Heart left ventricle (tissue), 16 donors: ENCODE results near the gene ACAA2. TPM values are rescaled to one million over a fixed set of nuclear protein-coding genes. Genes with fewer than 3 reads are reported as not detected.
A peak's percentile ranks its signal among the peaks of the same experiment; 100 is the strongest.

Source experiments
- ATAC-seq, 4 donors: fragments of 200-7000 bp; cut with Tn5 transposase; one replicate each; pipeline ENCODE4 v1.9.1; 2020 to 2022; ENCODE audit warnings: moderate library complexity in 4 of 4, mild to moderate bottlenecking in 3 of 4, moderate number of reproducible peaks in 1 of 4
- DNase-seq, 5 donors: peaks; one replicate each; pipeline ENCODE4 v3.0.0-alpha.2; 2020
- H3K27ac ChIP-seq, 12 donors: fragments of 200-600 bp; sonication (generic) in 4 of 12; one replicate each; pipeline versions ENCODE4 v1.5.0 to v1.8.0; 2016 to 2022; ENCODE audit warnings: mild to moderate bottlenecking in 2 of 12
- H3K27me3 ChIP-seq, 9 donors: fragments of 200-600 bp; sonication (generic) in 2 of 9; one replicate each; pipeline versions ENCODE4 v1.5.1 to v1.8.0; 2016 to 2022; ENCODE audit warnings: mild to moderate bottlenecking in 3 of 9
- H3K36me3 ChIP-seq, 9 donors: fragments of 200-600 bp; sonication (generic) in 2 of 9; one replicate each; pipeline versions ENCODE4 v1.5.0 to v1.8.0; 2018 to 2022; ENCODE audit warnings: mild to moderate bottlenecking in 2 of 9
- H3K4me1 ChIP-seq, 12 donors: fragments of 200-600 bp; sonication (generic) in 4 of 12; one replicate each; pipeline versions ENCODE4 v1.5.0 to v1.8.0; 2016 to 2022; ENCODE audit warnings: mild to moderate bottlenecking in 3 of 12
- H3K4me3 ChIP-seq, 12 donors: fragments of 200-600 bp; sonication (generic) in 4 of 12; one replicate each; pipeline versions ENCODE4 v1.5.0 to v1.8.0; 2017 to 2022; ENCODE audit warnings: mild to moderate bottlenecking in 9 of 12, moderate library complexity in 4 of 12
- H3K9me3 ChIP-seq, 12 donors: fragments of 200-600 bp; sonication (generic) in 4 of 12; one replicate each; pipeline versions ENCODE4 v1.5.0 to v1.8.0; 2016 to 2022; ENCODE audit warnings: mild to moderate bottlenecking in 1 of 12
- POLR2A ChIP-seq, 2 donors: fragments of 450-650 bp; IDR thresholded peaks; one replicate each; pipeline ENCODE4 v1.6.1; 2017; ENCODE audit warnings: antibody characterized with exemption in 2 of 2, mild to moderate bottlenecking in 2 of 2, moderate library complexity in 2 of 2
- WGBS, 4 donors: extraction: QIAGEN DNeasy Blood & Tissue Kit in 2 of 4; methylation state at CpG; one replicate each; pipeline versions ENCODE4 v1.1.5 to v1.1.7; 2013 to 2018; 5-methylcytosine and 5-hydroxymethylcytosine counted together
- intact Hi-C, 10 donors: fragments of 100-400 bp; cut with DNase I; formaldehyde crosslinking; loops; one replicate each; pipeline versions ENCODE4 v1.11.1 to v1.14.2; 2022
- polyA plus RNA-seq, 2 donors: library from polyadenylated mRNA; stranded (reverse); fragments of 200-250 nt; gene quantifications; one replicate each; pipeline ENCODE4 v1.2.3, GENCODE V29; 2013
- total RNA-seq, 9 donors: library from RNA; depleted of rRNA in 2 of 9; stranded (reverse); fragments of >200 nt in 2 of 9; fragmentation: NEBNext Ultra II Directional in 3 of 9; extraction: Animal tissue kit (Norgen Biotek cat#: 25700) in 3 of 9; gene quantifications; one replicate each; pipeline versions ENCODE4 v1.1.0 to v1.2.4, GENCODE V29; 2016 to 2023
- TF ChIP-seq, protein P1 (sequence below), 12 donors: fragments of 200-600 bp; sonication (generic) in 4 of 12; IDR thresholded peaks; one replicate each; pipeline versions ENCODE4 v1.5.0 to v1.8.0; 2018 to 2022; ENCODE audit warnings: antibody characterized with exemption in 12 of 12, mild to moderate bottlenecking in 5 of 12
- donor health status: ischemic (EF 13 %, LVEDD 7.1; RV severe dilation, severe dysfunction).
- donor health status: healthy with polysubstance abuse.
- donor health status: DM: no; HTN: yes; CAD: no.
- donor health status: DM: no; HTN: no; CAD: no.
- donor health status: ischemic (EF 25% LVEDD 6.9; RV normal size, moderate dysfunction).
- donor health status: ischemic (EF 25% LVEDD 5.7; RV mildly dilated, moderate dysfunction).
- donor health status: healthy.
- donor health status: DM: yes; HTN: yes; CAD: no.
- donor health status: ischemic (EF 35%, LVEDD 5.7; RV mildly dilated, moderate dysfunction).
- donor health status: nonischemic (EF 11% LVEDD 7.7; RV severe dilation, severe dysfunction).
- donor health status: DM: yes; HTN: yes; CAD: no.
- donor health status: PGD.
- donor health status: ischemic (EF 29% LVEDD 5.4; RV normal size, mild dysfunction).
- donor health status: nonischemic (EF 23%, LVEDD 6.1; RV moderate dilation, normal function).

Gene ACAA2
- total and polyA plus RNA-seq, 11 donors, result 129 to 379 (median 221) TPM

- no peak overlapping the region for H3K4me3 ChIP-seq
- intact Hi-C loops, result loop anchor here in 7 of 10 donors (1.0 to 10.0 kb wide), 7 partner anchors 87 to 256 kb away; partner anchors contain the start of gene LIPG (in 5 of the 7)
- H3K36me3 ChIP-seq, result no peaks in the 10 kb centered on the region
- 17 to 31% (median 23%) methylated on average over 5 of the region's 5 CpGs for WGBS, 4 donors
- no peak overlapping the region for H3K27ac ChIP-seq
- H3K4me1 ChIP-seq, result no peaks in the 10 kb centered on the region
- no peak for TF ChIP-seq POLR2A (IDR thresholded peaks at IDR 0.05)
- TF ChIP-seq, protein P1, sequence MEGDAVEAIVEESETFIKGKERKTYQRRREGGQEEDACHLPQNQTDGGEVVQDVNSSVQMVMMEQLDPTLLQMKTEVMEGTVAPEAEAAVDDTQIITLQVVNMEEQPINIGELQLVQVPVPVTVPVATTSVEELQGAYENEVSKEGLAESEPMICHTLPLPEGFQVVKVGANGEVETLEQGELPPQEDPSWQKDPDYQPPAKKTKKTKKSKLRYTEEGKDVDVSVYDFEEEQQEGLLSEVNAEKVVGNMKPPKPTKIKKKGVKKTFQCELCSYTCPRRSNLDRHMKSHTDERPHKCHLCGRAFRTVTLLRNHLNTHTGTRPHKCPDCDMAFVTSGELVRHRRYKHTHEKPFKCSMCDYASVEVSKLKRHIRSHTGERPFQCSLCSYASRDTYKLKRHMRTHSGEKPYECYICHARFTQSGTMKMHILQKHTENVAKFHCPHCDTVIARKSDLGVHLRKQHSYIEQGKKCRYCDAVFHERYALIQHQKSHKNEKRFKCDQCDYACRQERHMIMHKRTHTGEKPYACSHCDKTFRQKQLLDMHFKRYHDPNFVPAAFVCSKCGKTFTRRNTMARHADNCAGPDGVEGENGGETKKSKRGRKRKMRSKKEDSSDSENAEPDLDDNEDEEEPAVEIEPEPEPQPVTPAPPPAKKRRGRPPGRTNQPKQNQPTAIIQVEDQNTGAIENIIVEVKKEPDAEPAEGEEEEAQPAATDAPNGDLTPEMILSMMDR (IDR thresholded peaks at IDR 0.05), result peak; percentile 20 to 60 (median 45)
- ATAC-seq (peak; percentile 51 to 74 (median 64)), DNase-seq (peak in 2 of 5 donors; percentile 30 to 50)
- no peaks in the 10 kb centered on the region for H3K9me3 ChIP-seq
- no peaks in the 10 kb centered on the region for H3K27me3 ChIP-seq
These were observed 45.3 kb downstream of the ACAA2 start for GRCh38 chr18:49768051-49768391.

GRCh38 chr18:49767111-49768050 lies 46.0 kb downstream of the ACAA2 start:
- H3K9me3 ChIP-seq, result no peaks in the 10 kb centered on the region
- H3K4me1 ChIP-seq, result no peaks in the 10 kb centered on the region
- no peak overlapping the region for H3K27ac ChIP-seq
- TF ChIP-seq, protein P1 (IDR thresholded peaks at IDR 0.05), result no peak
- no peak for TF ChIP-seq POLR2A (IDR thresholded peaks at IDR 0.05)
- H3K27me3 ChIP-seq, result no peaks in the 10 kb centered on the region
- intact Hi-C loops, result loop anchor here in 7 of 10 donors (1.0 to 10.0 kb wide), 7 partner anchors 87 to 255 kb away; partner anchors contain the start of gene LIPG (in 5 of the 7)
- WGBS, 4 donors, result 56 to 67% (median 62%) methylated on average over 11 of the region's 11 CpGs
- peak in 3 of 4 donors; percentile 9 to 65 (median 18) for ATAC-seq
- no peak overlapping the region for H3K4me3 ChIP-seq
- peak in 1 of 5 donors; percentile 32 for DNase-seq
- H3K36me3 ChIP-seq, result no peaks in the 10 kb centered on the region

GRCh38 chr18:49766646-49767045 lies 46.7 kb downstream of the ACAA2 start:
- Histone ChIP-seq H3K36me3 (no peaks in the 10 kb centered on the region), H3K27me3 (no peaks in the 10 kb centered on the region), H3K9me3 (no peaks in the 10 kb centered on the region), H3K27ac (no peak overlapping the region), H3K4me3 (no peak overlapping the region), H3K4me1 (no peaks in the 10 kb centered on the region)
- TF ChIP-seq POLR2A (IDR thresholded peaks at IDR 0.05), result no peak
- TF ChIP-seq, protein P1 (IDR thresholded peaks at IDR 0.05), result no peak
- intact Hi-C loops, result loop anchor here in 6 of 10 donors (5.0 to 10.0 kb wide), 6 partner anchors 88 to 254 kb away; partner anchors contain the start of gene LIPG (in 5 of the 6)
- DNase-seq (no peak), ATAC-seq (no peak)
- 78 to 94% (median 83%) methylated on average over 4 of the region's 4 CpGs for WGBS, 4 donors

- H3K27ac ChIP-seq, result no peak overlapping the region
- no peak overlapping the region for H3K4me3 ChIP-seq
- peaks cover 0 to 12% (median 0%) of the 10 kb centered on the region in 9 donors for H3K27me3 ChIP-seq
- no peaks in the 10 kb centered on the region for H3K9me3 ChIP-seq
- WGBS, 4 donors, result 49 to 77% (median 56%) methylated on average over 3 of the region's 3 CpGs
- TF ChIP-seq, protein P1 (IDR thresholded peaks at IDR 0.05), result no peak
- no peak for TF ChIP-seq POLR2A (IDR thresholded peaks at IDR 0.05)
- H3K4me1 ChIP-seq, result no peaks in the 10 kb centered on the region
- intact Hi-C loops, result loop anchor here in 5 of 10 donors (5.0 to 10.0 kb wide), 5 partner anchors 91 to 388 kb away; partner anchors contain the start of gene LIPG (in 4 of the 5)
- DNase-seq (no peak), ATAC-seq (no peak)
- no peaks in the 10 kb centered on the region for H3K36me3 ChIP-seq
These were observed 49.3 kb downstream of the ACAA2 start for GRCh38 chr18:49764032-49764431.
